Measurements from ENCODE around the gene SYNDIG1. TPM values are rescaled to one million over a fixed set of nuclear protein-coding genes. Genes with fewer than 3 reads are reported as not detected.

Gene SYNDIG1
- total RNA-seq, 1 donor, result not detected

GRCh38 chr20:24647713-24648112 lies 178.3 kb downstream of the SYNDIG1 start:
- no peak for DNase-seq (ENCODE audit: low read depth)
- TF ChIP-seq, protein P1, sequence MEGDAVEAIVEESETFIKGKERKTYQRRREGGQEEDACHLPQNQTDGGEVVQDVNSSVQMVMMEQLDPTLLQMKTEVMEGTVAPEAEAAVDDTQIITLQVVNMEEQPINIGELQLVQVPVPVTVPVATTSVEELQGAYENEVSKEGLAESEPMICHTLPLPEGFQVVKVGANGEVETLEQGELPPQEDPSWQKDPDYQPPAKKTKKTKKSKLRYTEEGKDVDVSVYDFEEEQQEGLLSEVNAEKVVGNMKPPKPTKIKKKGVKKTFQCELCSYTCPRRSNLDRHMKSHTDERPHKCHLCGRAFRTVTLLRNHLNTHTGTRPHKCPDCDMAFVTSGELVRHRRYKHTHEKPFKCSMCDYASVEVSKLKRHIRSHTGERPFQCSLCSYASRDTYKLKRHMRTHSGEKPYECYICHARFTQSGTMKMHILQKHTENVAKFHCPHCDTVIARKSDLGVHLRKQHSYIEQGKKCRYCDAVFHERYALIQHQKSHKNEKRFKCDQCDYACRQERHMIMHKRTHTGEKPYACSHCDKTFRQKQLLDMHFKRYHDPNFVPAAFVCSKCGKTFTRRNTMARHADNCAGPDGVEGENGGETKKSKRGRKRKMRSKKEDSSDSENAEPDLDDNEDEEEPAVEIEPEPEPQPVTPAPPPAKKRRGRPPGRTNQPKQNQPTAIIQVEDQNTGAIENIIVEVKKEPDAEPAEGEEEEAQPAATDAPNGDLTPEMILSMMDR (IDR thresholded peaks at IDR 0.05; ENCODE audit: insufficient read depth, low read depth, low read length), result no peak

DNA sequence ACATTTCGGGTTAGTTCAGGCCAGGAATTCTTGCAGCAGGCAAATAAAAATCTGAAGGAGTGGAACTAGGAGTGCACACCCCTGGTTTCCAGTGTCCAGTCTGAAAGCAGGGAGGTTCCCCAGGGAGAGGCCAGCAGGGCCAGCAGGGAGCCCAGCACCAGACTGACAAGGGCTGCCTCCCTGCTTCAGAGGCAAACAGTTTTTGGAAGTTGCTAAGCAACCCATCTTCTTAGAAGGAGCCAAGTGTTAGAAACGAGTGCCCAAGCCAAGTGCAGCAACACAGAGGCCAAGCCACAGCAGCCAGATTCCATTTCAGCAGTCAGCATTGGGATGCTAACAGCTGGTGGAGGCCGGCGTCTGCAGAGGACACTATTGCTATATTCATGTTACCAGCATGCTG lies 179.1 kb downstream of the SYNDIG1 start:
- DNase-seq (ENCODE audit: low read depth), result no peak
- no peak overlapping the region for H3K4me3 ChIP-seq (ENCODE audit: low read depth, low read length)
- TF ChIP-seq, protein P1 (IDR thresholded peaks at IDR 0.05; ENCODE audit: insufficient read depth, low read depth, low read length), result no peak

More at GRCh38 chr20:24647713-24648112, 178.3 kb downstream of the SYNDIG1 start:
- no peak overlapping the region for H3K4me3 ChIP-seq (ENCODE audit: low read depth, low read length)

GRCh38 chr20:24648919-24649318 lies 179.5 kb downstream of the SYNDIG1 start:
- TF ChIP-seq, protein P1 (IDR thresholded peaks at IDR 0.05; ENCODE audit: insufficient read depth, low read depth, low read length), result no peak
- DNase-seq (ENCODE audit: low read depth), result no peak
- no peak overlapping the region for H3K4me3 ChIP-seq (ENCODE audit: low read depth, low read length)

- DNase-seq (ENCODE audit: low read depth), result peak; percentile 76
- TF ChIP-seq, protein P1 (IDR thresholded peaks at IDR 0.05; ENCODE audit: insufficient read depth, low read depth, low read length), result no peak
- H3K4me3 ChIP-seq (ENCODE audit: low read depth, low read length), result no peak overlapping the region
Measured at GRCh38 chr20:24649787-24650490, 180.5 kb downstream of the SYNDIG1 start.

DNA sequence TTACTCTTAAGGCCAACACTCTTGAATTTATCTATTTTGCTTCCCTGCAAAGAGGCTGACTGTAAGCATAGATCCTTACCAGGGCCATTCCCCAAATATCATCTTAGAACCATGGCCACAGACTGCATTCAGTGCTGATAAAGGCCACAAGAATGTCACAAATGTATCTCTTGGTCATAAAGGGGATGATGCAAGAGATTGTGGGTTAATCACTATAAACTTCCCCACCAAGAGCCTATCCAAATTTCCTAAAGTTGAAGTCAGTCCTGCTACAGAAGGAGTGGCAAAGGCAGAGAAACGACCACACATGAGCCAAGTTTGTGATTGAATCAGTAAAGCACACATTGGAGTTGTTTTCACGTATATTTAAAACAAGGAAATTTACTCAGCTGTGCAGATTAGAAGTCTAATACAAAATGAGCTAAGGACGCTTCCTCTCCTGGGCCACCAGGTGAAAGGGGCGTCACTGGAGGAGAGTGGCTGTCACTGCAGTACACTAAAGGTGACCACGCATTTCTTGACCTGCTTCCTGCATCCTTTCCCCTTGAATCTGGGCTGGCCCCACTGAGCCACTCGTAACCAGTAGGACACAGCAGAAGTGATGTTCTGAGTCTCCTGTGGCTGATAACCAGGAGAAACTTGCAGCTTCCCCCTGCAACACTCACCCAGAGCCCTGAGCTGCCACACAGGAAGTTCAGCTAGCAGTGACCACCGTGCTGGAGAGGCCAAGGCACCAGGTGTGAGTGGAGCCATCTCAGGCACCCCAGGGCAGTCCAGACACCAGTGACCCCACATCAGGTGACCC lies 181.9 kb downstream of the SYNDIG1 start:
- no peak overlapping the region for H3K4me3 ChIP-seq (ENCODE audit: low read depth, low read length)
- TF ChIP-seq, protein P1 (IDR thresholded peaks at IDR 0.05; ENCODE audit: insufficient read depth, low read depth, low read length), result no peak
- DNase-seq (ENCODE audit: low read depth), result peak; percentile 91

DNA sequence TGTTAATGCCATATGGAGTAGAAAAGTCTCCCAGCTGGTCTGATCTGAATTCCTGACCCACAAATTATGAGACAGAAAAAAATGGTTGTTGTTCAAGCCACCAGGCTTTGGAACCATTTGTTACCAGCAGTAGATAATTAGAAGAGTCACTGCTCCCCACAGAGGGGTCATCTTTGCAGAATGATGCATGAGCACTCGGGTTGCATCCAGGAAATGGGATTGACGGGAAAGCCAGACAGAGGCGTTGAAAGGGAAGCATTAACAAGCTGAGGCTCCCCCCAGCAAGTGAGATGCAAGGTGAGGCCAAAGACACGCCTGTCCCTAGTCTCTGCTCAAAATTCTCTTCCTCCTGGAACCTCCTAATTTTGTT lies 182.5 kb downstream of the SYNDIG1 start:
- no peak for DNase-seq (ENCODE audit: low read depth)
- no peak overlapping the region for H3K4me3 ChIP-seq (ENCODE audit: low read depth, low read length)

More for the DNA sequence above, 182.5 kb downstream of the SYNDIG1 start:
- TF ChIP-seq, protein P1 (IDR thresholded peaks at IDR 0.05; ENCODE audit: insufficient read depth, low read depth, low read length), result no peak

All from fibroblast of villous mesenchyme (primary cell).